OCI-LY1 (cell line): ENCODE measurements around the gene KCNB1.

Experiments
- H2AFZ ChIP-seq: fragments of 200-600 bp; sonication (generic), shearing (Covaris generic); 2 replicates; pipeline ENCODE4 v1.6.0; 2014; ENCODE audit warnings: antibody characterized with exemption, mild to moderate bottlenecking, low read length
- H3F3A ChIP-seq: fragments of 200-600 bp; sonication (generic), shearing (Covaris generic); 2 replicates; pipeline ENCODE4 v1.6.0; 2014; ENCODE audit warnings: mild to moderate bottlenecking, antibody characterized with exemption, low read length, moderate library complexity; ENCODE audit not compliant: insufficient read depth
- H3K27ac ChIP-seq: fragments of 200-600 bp; sonication (generic); 2 replicates; pipeline ENCODE4 v1.5.1; 2014; ENCODE audit warnings: low read length, mixed run types, mild to moderate bottlenecking, low read depth; ENCODE audit not compliant: poor library complexity, severe bottlenecking
- H3K27me3 ChIP-seq: fragments of 200-600 bp; sonication (generic); 2 replicates; pipeline ENCODE4 v1.6.0; 2014; ENCODE audit warnings: antibody characterized with exemption, mild to moderate bottlenecking, low read length, moderate library complexity; ENCODE audit not compliant: insufficient read depth
- H3K36me3 ChIP-seq: fragments of 200-600 bp; sonication (generic); 2 replicates; pipeline ENCODE4 v1.6.1; 2014; ENCODE audit warnings: mild to moderate bottlenecking, antibody characterized with exemption, low read length, moderate library complexity, mixed read lengths; ENCODE audit not compliant: insufficient read depth
- H3K4me1 ChIP-seq: fragments of 200-600 bp; sonication (generic); 2 replicates; pipeline ENCODE4 v1.5.1; 2014; ENCODE audit warnings: mild to moderate bottlenecking, low read length, moderate library complexity; ENCODE audit not compliant: insufficient read depth, severe bottlenecking
- H3K4me2 ChIP-seq: fragments of 200-600 bp; sonication (generic), shearing (Covaris generic); 2 replicates; pipeline ENCODE4 v1.6.1; 2014; ENCODE audit warnings: low read length
- H3K4me3 ChIP-seq: fragments of 200-600 bp; sonication (generic); 2 replicates; pipeline ENCODE4 v1.5.1; 2014; ENCODE audit warnings: low read length, low read depth, mild to moderate bottlenecking, mixed read lengths; ENCODE audit not compliant: poor library complexity, severe bottlenecking
- H3K79me2 ChIP-seq: fragments of 200-600 bp; shearing (Covaris generic); 2 replicates; pipeline ENCODE4 v1.6.1; 2016; ENCODE audit warnings: mixed run types, low read length, mixed read lengths; ENCODE audit not compliant: insufficient read depth
- H3K9ac ChIP-seq: fragments of 200-600 bp; sonication (generic), shearing (Covaris generic); 2 replicates; pipeline ENCODE4 v1.6.1; 2014; ENCODE audit warnings: mild to moderate bottlenecking, low read length, mixed read lengths
- H3K9me2 ChIP-seq: fragments of 200-600 bp; sonication (generic), shearing (Covaris generic); 2 replicates; pipeline ENCODE4 v1.6.1; 2014; ENCODE audit warnings: low read depth, mild to moderate bottlenecking, low read length, mixed read lengths
- H3K9me3 ChIP-seq: fragments of 200-600 bp; shearing (Covaris generic); 2 replicates; pipeline ENCODE4 v1.6.1; 2014; ENCODE audit warnings: low read length, mixed read lengths
- H4K20me1 ChIP-seq: fragments of 200-600 bp; sonication (generic), shearing (Covaris generic); 2 replicates; pipeline ENCODE4 v1.6.0; 2016; ENCODE audit warnings: mild to moderate bottlenecking, low read length; ENCODE audit not compliant: insufficient read depth
- CTCF ChIP-seq: fragments of 200-600 bp; sonication (generic), shearing (Covaris generic); IDR thresholded peaks from 2 replicates; pipeline ENCODE4 v1.5.1; 2017; ENCODE audit warnings: mild to moderate bottlenecking, antibody characterized with exemption, low read length, moderate library complexity, mixed read lengths
- EZH2 ChIP-seq: fragments of 200-600 bp; sonication (generic), shearing (Covaris generic); IDR thresholded peaks from 2 replicates; pipeline ENCODE4 v1.8.0; 2017; ENCODE audit warnings: borderline replicate concordance, mixed run types, mild to moderate bottlenecking, antibody characterized with exemption, low read length, moderate library complexity, mixed read lengths

The KCNB1 gene

DNA sequence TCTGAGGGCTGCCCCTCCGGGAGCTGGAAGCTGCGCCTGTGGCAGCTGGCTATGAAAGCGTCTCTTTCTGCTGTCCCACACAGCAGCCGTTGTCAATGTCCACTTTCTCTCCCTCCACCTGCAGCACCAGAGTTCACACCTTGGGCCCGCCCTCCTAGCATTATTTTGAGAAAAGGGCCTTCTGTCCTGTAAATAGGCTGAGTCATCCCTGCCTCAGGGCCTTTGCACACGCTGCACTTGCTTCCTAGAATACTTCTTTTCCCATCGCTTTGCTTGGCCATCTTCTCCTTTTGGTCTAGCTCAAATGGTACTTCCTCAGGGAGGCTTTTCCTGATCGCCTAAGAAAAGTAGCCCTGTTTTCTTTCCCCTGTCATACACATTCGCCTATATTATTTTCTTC is 135.3 kb downstream of the KCNB1 start:
- H3K9me3 ChIP-seq = no peaks in the 10 kb centered on the region
- H3K9ac ChIP-seq = no peak overlapping the region
- H4K20me1 ChIP-seq = no peaks in the 10 kb centered on the region
- H3F3A ChIP-seq = no peaks in the 10 kb centered on the region
- no peak overlapping the region for H2AFZ ChIP-seq
- H3K9me2 ChIP-seq = no peaks in the 10 kb centered on the region
- H3K27ac ChIP-seq = no peak overlapping the region
- 0 out of 2 replicates have a peak, but pooled peaks cover 10% of the 10 kb centered on the region for H3K27me3 ChIP-seq
- no peak overlapping the region for H3K4me3 ChIP-seq
- H3K4me2 ChIP-seq = no peak overlapping the region
- no peaks in the 10 kb centered on the region for H3K4me1 ChIP-seq
- TF ChIP-seq EZH2 (no peak), CTCF (no peak)
- H3K79me2 ChIP-seq = no peaks in the 10 kb centered on the region
- H3K36me3 ChIP-seq = no peaks in the 10 kb centered on the region

- H3K4me3 ChIP-seq = no peak overlapping the region
- H3K4me1 ChIP-seq = no peaks in the 10 kb centered on the region
- no peak overlapping the region for H3K9ac ChIP-seq
- no peaks in the 10 kb centered on the region for H3K9me2 ChIP-seq
- H4K20me1 ChIP-seq = no peaks in the 10 kb centered on the region
- no peaks in the 10 kb centered on the region for H3K79me2 ChIP-seq
- 0 out of 2 replicates have a peak, but pooled peaks cover 5% of the 10 kb centered on the region for H3K27me3 ChIP-seq
- TF ChIP-seq EZH2 (no peak), CTCF (no peak)
- no peaks in the 10 kb centered on the region for H3K36me3 ChIP-seq
- no peak overlapping the region for H3K27ac ChIP-seq
- no peaks in the 10 kb centered on the region for H3K9me3 ChIP-seq
- no peak overlapping the region for H2AFZ ChIP-seq
- H3F3A ChIP-seq = no peaks in the 10 kb centered on the region
- H3K4me2 ChIP-seq = no peak overlapping the region
Observed at GRCh38 chr20:49346682-49347081, 135.8 kb downstream of the KCNB1 start.

DNA sequence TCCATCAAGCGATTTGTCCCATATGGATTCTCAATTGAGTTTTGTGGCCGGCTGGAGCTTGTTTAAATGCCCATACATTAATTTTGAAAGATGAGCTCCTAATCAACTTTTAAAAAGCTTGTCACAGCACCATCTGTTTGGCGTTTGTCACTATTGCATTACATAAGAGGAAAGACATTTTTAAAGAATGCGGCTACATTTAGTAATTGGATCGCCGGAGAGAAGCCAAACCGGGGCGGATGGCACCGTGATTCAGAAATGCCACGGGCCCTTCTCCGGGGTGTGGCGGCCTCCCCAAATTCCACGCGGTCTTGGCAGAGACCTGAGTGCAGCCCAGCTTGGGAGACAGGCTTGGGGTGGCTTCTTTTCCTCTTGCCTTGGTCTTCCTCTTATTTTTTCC is 136.9 kb downstream of the KCNB1 start:
- no peak overlapping the region for H3K4me3 ChIP-seq
- no peaks in the 10 kb centered on the region for H3K36me3 ChIP-seq
- no peaks in the 10 kb centered on the region for H3K79me2 ChIP-seq
- H4K20me1 ChIP-seq = no peaks in the 10 kb centered on the region
- no peak overlapping the region for H2AFZ ChIP-seq
- H3F3A ChIP-seq = no peaks in the 10 kb centered on the region
- no peak overlapping the region for H3K27ac ChIP-seq
- H3K9me2 ChIP-seq = no peaks in the 10 kb centered on the region
- no peaks in the 10 kb centered on the region for H3K4me1 ChIP-seq
- TF ChIP-seq CTCF = no peak
- no peak for TF ChIP-seq EZH2
- H3K27me3 ChIP-seq = 0 out of 2 replicates have a peak, but pooled peaks cover 5% of the 10 kb centered on the region
- H3K9ac ChIP-seq = no peak overlapping the region
- no peak overlapping the region for H3K4me2 ChIP-seq
- no peaks in the 10 kb centered on the region for H3K9me3 ChIP-seq
